OCI-LY7 (cell line): Measurements from ENCODE around the gene PRKCA.

Experiments used
- EZH2phosphoT487 ChIP-seq: fragments of 200-600 bp; sonication (generic); IDR thresholded peaks from 2 replicates; pipeline ENCODE4 v1.6.1; 2018; ENCODE audit warnings: low read depth, borderline replicate concordance, mild to moderate bottlenecking, mixed run types, antibody characterized with exemption, low read length, moderate library complexity, mixed read lengths
- TF ChIP-seq, protein P1 (sequence below): fragments of 200-600 bp; sonication (generic); conservative IDR thresholded peaks from 2 replicates; pipeline ENCODE4 v1.5.1; 2014; ENCODE audit warnings: mild to moderate bottlenecking, antibody characterized with exemption, low read length, moderate library complexity, mixed read lengths

GRCh38 chr17:66367107-66367506, 64.7 kb downstream of the PRKCA start:
- TF ChIP-seq, protein P1, sequence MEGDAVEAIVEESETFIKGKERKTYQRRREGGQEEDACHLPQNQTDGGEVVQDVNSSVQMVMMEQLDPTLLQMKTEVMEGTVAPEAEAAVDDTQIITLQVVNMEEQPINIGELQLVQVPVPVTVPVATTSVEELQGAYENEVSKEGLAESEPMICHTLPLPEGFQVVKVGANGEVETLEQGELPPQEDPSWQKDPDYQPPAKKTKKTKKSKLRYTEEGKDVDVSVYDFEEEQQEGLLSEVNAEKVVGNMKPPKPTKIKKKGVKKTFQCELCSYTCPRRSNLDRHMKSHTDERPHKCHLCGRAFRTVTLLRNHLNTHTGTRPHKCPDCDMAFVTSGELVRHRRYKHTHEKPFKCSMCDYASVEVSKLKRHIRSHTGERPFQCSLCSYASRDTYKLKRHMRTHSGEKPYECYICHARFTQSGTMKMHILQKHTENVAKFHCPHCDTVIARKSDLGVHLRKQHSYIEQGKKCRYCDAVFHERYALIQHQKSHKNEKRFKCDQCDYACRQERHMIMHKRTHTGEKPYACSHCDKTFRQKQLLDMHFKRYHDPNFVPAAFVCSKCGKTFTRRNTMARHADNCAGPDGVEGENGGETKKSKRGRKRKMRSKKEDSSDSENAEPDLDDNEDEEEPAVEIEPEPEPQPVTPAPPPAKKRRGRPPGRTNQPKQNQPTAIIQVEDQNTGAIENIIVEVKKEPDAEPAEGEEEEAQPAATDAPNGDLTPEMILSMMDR = no peak
- no peak for TF ChIP-seq EZH2phosphoT487
